Measurements from ENCODE around the gene TUBE1.
"Not testable (repeated sequence)": the region's sequence is repeated elsewhere in the genome, so short reads cannot be mapped to it uniquely, and the experiment has no call there.

The TUBE1 gene

GRCh38 chr6:112087136-112087911 lies at the start of gene TUBE1, which contains the start of gene FAM229B:
Gene TUBE1, minus strand, starts transcription at chr6:112087482. Its CDS starts 48 bp downstream, at chr6:112087434.
Gene FAM229B, plus strand, starts transcription at chr6:112087591. Its CDS starts 11,693 bp downstream, at chr6:112099284.
- DNase-seq: peak; percentile 88

- DNase-seq: no peak
Observed at GRCh38 chr6:112130878-112131277, 43.6 kb upstream of the TUBE1 start.

- DNase-seq: no peak
Observed at GRCh38 chr6:112128208-112128607, 40.9 kb upstream of the TUBE1 start.

- DNase-seq: no peak
Observed at GRCh38 chr6:112123982-112124381, 36.7 kb upstream of the TUBE1 start.

- no peak for DNase-seq
Observed at GRCh38 chr6:112122756-112123155, 35.5 kb upstream of the TUBE1 start.

- no peak for DNase-seq
Observed at GRCh38 chr6:112118034-112118433, 30.8 kb upstream of the TUBE1 start.

GRCh38 chr6:112117554-112117953 lies 30.3 kb upstream of the TUBE1 start:
- DNase-seq: no peak

GRCh38 chr6:112116221-112116620 lies 28.9 kb upstream of the TUBE1 start:
- no peak for DNase-seq

- no peak for DNase-seq
Observed at GRCh38 chr6:112114577-112115223, 27.4 kb upstream of the TUBE1 start.

- no peak for DNase-seq
Observed at GRCh38 chr6:112113918-112114317, 26.6 kb upstream of the TUBE1 start.

- no peak for DNase-seq
Observed at GRCh38 chr6:112113431-112113830, 26.1 kb upstream of the TUBE1 start.

GRCh38 chr6:112109262-112109661 lies 22.0 kb upstream of the TUBE1 start:
- no peak for DNase-seq

- no peak for DNase-seq
Observed at GRCh38 chr6:112106562-112106961, 19.3 kb upstream of the TUBE1 start.

GRCh38 chr6:112106026-112106425 lies 18.7 kb upstream of the TUBE1 start:
- not testable (repeated sequence) for DNase-seq

- DNase-seq: no peak
Observed at GRCh38 chr6:112100561-112100960, 13.3 kb upstream of the TUBE1 start.

GRCh38 chr6:112096901-112097300 lies 9.6 kb upstream of the TUBE1 start:
- DNase-seq: no peak

- no peak for DNase-seq
Observed at GRCh38 chr6:112087916-112088315, 634 bp upstream of the TUBE1 start.

- DNase-seq: peak in 1 of 2 donors; percentile 5
Observed at GRCh38 chr6:112086744-112087135, 542 bp downstream of the TUBE1 start.

GRCh38 chr6:112085286-112086065 lies 1.8 kb downstream of the TUBE1 start:
- no peak for DNase-seq

GRCh38 chr6:112081569-112081968 lies 5.7 kb downstream of the TUBE1 start:
- no peak for DNase-seq

GRCh38 chr6:112066606-112067005 lies 20.7 kb downstream of the TUBE1 start:
- DNase-seq: no peak

- no peak for DNase-seq
Observed at GRCh38 chr6:112065426-112065986, 21.8 kb downstream of the TUBE1 start.

- DNase-seq: no peak
Observed at GRCh38 chr6:112062966-112063365, 24.3 kb downstream of the TUBE1 start.
